ENCODE results near the gene RRAGD.

DNA sequence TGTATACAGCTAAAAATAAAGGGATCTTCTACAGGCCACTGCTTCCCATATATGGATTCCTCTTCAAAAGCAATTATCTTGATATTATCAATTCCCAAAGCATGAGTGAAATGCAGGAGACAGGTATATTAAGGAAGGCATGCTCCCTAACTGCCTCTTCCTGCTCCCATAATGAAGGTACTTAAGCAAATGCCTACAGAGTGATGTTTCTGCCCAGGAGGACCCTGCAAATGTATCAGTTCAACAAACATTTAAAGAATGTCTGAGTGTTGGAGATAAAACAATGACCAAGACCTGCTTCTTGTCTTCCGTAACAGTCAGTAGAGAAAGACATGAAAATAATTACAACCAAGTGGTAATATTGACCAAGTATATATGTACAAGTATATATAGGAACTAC lies 63.7 kb downstream of the RRAGD start:
- TF ChIP-seq, protein P1, sequence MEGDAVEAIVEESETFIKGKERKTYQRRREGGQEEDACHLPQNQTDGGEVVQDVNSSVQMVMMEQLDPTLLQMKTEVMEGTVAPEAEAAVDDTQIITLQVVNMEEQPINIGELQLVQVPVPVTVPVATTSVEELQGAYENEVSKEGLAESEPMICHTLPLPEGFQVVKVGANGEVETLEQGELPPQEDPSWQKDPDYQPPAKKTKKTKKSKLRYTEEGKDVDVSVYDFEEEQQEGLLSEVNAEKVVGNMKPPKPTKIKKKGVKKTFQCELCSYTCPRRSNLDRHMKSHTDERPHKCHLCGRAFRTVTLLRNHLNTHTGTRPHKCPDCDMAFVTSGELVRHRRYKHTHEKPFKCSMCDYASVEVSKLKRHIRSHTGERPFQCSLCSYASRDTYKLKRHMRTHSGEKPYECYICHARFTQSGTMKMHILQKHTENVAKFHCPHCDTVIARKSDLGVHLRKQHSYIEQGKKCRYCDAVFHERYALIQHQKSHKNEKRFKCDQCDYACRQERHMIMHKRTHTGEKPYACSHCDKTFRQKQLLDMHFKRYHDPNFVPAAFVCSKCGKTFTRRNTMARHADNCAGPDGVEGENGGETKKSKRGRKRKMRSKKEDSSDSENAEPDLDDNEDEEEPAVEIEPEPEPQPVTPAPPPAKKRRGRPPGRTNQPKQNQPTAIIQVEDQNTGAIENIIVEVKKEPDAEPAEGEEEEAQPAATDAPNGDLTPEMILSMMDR (IDR thresholded peaks at IDR 0.05; ENCODE audit: control extremely low read depth in 1 of 3, insufficient read depth in 1 of 3, low read depth in 1 of 3, low read length in 3 of 3), result no peak
- TF ChIP-seq TCF12 (IDR thresholded peaks at IDR 0.05; ENCODE audit: low read depth, low read length), result no peak
- TF ChIP-seq RFX5 (IDR thresholded peaks at IDR 0.05; ENCODE audit: borderline replicate concordance, low read depth, low read length), result no peak
- no peak for TF ChIP-seq SIX5 (IDR thresholded peaks at IDR 0.05; ENCODE audit: low read depth, low read length)
- TF ChIP-seq GABPA (IDR thresholded peaks at IDR 0.05; ENCODE audit: borderline replicate concordance, insufficient read depth, low read length), result no peak
- TF ChIP-seq EZH2 (IDR thresholded peaks at IDR 0.05; ENCODE audit: low read depth, low read length, severe bottlenecking), result no peak
- TF ChIP-seq, protein P2, sequence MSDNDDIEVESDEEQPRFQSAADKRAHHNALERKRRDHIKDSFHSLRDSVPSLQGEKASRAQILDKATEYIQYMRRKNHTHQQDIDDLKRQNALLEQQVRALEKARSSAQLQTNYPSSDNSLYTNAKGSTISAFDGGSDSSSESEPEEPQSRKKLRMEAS (IDR thresholded peaks at IDR 0.05), result no peak
- no peak for TF ChIP-seq RXRA (IDR thresholded peaks at IDR 0.05; ENCODE audit: insufficient read depth, low read depth, low read length)
- no peak for TF ChIP-seq CEBPB (IDR thresholded peaks at IDR 0.05; ENCODE audit: low read depth, low read length)
